ENCODE measurements around the gene CGB2.
"Not testable (repeated sequence)": the region's sequence is repeated elsewhere in the genome, so short reads cannot be mapped to it uniquely, and the experiment has no call there.

The CGB2 gene

DNA sequence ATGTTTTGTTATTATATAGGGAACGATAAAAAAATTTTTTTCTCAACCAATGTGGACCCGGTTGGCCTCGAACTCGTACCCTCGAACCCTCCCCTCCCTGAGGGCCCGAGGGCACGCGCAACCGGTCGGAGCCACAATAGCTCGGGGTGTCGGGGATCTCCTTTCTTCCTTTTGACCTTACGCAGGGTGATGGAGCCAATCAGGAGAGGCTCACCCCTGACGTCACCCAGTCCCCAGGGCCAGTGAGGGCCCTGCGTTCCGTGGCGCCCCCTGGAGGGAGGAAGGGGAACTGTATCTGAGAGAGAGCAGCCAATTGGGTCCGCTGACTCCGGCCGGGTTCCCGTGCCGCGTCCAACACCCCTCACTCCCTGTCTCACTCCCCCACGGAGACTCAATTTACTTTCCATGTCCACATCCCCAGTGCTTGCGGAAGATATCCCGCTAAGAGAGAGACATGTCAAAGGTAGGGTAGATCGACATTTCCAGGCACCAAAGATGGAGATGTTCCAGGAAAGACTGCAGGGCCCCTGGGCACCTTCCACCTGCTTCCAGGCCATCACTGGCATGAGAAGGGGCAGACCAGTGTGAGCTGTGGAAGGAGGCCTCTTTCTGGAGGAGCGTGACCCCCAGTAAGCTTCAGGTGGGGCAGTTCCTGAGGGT, at the start of gene CGB2:
Gene CGB2 (plus strand): TSS at position 249 of the 660 bp plus-strand sequence. CDS start 206 bp downstream, at position 455.
- not testable (repeated sequence) for H3K9ac ChIP-seq (ENCODE audit: low read length); H3K4me1 ChIP-seq (ENCODE audit: control insufficient read depth, insufficient read depth, low read length); H3K4me3 ChIP-seq (ENCODE audit: low read length); H3K9me3 ChIP-seq (ENCODE audit: control insufficient read depth, low read length); H3K36me3 ChIP-seq (ENCODE audit: control insufficient read depth, insufficient read depth, low read length); H3K27me3 ChIP-seq (ENCODE audit: control insufficient read depth, insufficient read depth, low read length)

DNA sequence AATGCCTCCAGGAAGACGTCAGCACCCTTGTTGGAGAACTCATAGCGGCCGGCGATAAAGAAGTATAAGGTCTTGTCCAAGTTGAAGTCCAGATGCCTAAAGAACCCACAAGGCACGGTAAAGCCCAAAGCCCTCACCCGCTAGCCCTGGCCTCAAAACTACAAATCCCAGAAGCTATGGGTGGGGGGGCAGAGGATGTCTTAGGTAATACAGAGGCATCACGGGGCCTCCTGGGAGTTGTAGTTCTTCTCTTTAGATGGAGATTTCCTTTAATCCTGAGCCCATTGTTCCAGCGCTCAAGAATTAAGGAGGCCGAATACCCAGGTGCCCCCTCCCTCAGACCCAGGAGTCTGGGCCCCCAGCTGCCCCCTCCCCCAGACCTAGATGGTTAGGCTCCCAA, 49.4 kb upstream of the CGB2 start:
- no peaks in the 10 kb centered on the region for H3K27me3 ChIP-seq (ENCODE audit: control insufficient read depth, insufficient read depth, low read length)
- H3K4me1 ChIP-seq (ENCODE audit: control insufficient read depth, insufficient read depth, low read length), result no peaks in the 10 kb centered on the region
- no peak overlapping the region for H3K9ac ChIP-seq (ENCODE audit: low read length)
- H3K36me3 ChIP-seq (ENCODE audit: control insufficient read depth, insufficient read depth, low read length), result peaks cover 8% of the 10 kb centered on the region
- no peak overlapping the region for H3K4me3 ChIP-seq (ENCODE audit: low read length)
- H3K9me3 ChIP-seq (ENCODE audit: control insufficient read depth, low read length), result no peaks in the 10 kb centered on the region

DNA sequence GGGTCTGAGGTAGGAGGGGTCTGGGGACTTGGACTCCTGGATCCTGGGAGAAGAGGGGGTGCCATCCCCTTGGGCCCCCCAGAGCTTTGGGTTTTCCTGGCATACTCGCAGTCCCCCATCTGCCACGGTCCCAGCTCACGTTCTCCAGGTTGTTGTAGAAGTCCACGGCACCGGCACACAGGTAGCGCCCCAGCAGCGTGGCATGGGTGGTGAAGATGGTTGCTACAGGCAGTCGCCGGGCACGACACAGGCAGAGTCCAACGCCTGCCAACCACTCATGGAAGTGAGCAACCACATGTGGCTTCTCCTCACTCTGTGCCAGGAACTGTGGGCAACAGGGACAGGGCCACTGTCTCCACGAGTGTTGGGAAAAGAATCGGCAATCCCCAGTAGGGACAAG, 46.0 kb upstream of the CGB2 start:
- H3K9ac ChIP-seq (ENCODE audit: low read length), result no peak overlapping the region

DNA sequence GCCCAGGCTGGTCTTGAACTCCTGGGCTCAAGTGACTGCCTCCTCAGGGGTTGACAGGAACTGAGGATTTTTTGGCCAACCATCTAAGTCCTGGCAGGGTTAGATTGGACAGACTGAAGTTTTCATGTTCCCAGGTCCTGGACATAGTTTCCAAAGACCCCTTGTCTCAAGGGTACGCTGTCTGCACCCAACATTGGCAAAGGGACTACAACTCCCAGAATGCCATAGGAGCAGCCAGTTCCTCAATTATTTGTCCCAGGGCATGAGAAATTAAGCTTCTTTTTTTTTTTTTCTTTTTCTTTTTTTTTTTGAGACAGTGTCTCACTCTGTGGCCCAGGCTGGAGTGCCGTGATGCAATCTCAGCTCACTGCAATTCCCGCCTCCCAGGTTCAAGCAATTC, 45.5 kb upstream of the CGB2 start:
- Histone ChIP-seq H3K9me3 (ENCODE audit: control insufficient read depth, low read length) (no peaks in the 10 kb centered on the region), H3K9ac (ENCODE audit: low read length) (no peak overlapping the region), H3K27me3 (ENCODE audit: control insufficient read depth, insufficient read depth, low read length) (no peaks in the 10 kb centered on the region), H3K36me3 (ENCODE audit: control insufficient read depth, insufficient read depth, low read length) (peaks cover 5% of the 10 kb centered on the region), H3K4me3 (ENCODE audit: low read length) (no peak overlapping the region), H3K4me1 (ENCODE audit: control insufficient read depth, insufficient read depth, low read length) (no peaks in the 10 kb centered on the region)

More for the DNA sequence above, 46.0 kb upstream of the CGB2 start:
- H3K27me3 ChIP-seq (ENCODE audit: control insufficient read depth, insufficient read depth, low read length), result no peaks in the 10 kb centered on the region
- no peak overlapping the region for H3K4me3 ChIP-seq (ENCODE audit: low read length)
- no peaks in the 10 kb centered on the region for H3K4me1 ChIP-seq (ENCODE audit: control insufficient read depth, insufficient read depth, low read length)
- H3K9me3 ChIP-seq (ENCODE audit: control insufficient read depth, low read length), result no peaks in the 10 kb centered on the region
- peaks cover 5% of the 10 kb centered on the region for H3K36me3 ChIP-seq (ENCODE audit: control insufficient read depth, insufficient read depth, low read length)

DNA sequence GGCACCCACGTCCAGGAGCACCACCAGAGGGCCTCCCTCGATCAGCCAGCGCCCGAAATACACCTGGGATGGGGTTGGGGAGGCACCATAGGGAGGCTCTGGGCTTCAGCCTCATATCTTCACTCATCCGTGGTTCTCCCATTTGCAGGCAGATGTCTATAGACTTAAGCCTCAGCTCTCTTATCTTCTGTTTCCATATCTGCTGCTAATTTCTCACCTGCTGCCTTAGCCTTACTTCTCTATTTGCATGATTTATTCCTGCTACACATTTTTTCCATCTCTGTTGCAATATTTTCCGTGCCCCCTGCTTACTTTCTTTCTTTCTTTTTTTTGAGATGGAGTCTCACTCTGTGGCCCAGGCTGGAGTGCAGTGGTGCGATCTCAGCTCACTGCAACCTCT, 44.4 kb upstream of the CGB2 start:
- H3K36me3 ChIP-seq (ENCODE audit: control insufficient read depth, insufficient read depth, low read length), result peaks cover 5% of the 10 kb centered on the region

DNA sequence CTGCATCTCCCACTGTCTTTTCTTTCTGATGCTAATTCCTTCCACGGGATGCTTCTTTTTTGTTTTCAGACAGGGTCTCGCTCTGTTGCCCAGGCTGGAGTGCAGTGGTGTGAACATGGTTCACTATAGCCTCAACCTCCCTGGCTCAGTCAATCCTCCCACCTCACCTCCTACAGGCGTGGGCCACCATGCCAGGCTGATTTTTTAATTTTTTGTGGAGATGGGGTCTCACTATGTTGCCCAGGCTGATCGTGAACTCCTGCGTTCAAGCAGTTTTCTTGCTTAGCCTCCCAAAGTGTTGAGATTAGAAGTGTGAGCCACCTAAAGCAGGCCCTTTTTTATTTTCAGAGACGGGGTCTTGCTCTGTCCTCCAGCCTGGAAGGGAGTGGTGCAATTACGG, 43.4 kb upstream of the CGB2 start:
- H3K36me3 ChIP-seq (ENCODE audit: control insufficient read depth, insufficient read depth, low read length), result peaks cover 5% of the 10 kb centered on the region
- no peaks in the 10 kb centered on the region for H3K27me3 ChIP-seq (ENCODE audit: control insufficient read depth, insufficient read depth, low read length)
- H3K9ac ChIP-seq (ENCODE audit: low read length), result no peak overlapping the region

More for the DNA sequence above, 44.4 kb upstream of the CGB2 start:
- no peaks in the 10 kb centered on the region for H3K27me3 ChIP-seq (ENCODE audit: control insufficient read depth, insufficient read depth, low read length)
- H3K4me3 ChIP-seq (ENCODE audit: low read length), result no peak overlapping the region
- no peaks in the 10 kb centered on the region for H3K9me3 ChIP-seq (ENCODE audit: control insufficient read depth, low read length)
- H3K4me1 ChIP-seq (ENCODE audit: control insufficient read depth, insufficient read depth, low read length), result peaks cover 9% of the 10 kb centered on the region
- no peak overlapping the region for H3K9ac ChIP-seq (ENCODE audit: low read length)

DNA sequence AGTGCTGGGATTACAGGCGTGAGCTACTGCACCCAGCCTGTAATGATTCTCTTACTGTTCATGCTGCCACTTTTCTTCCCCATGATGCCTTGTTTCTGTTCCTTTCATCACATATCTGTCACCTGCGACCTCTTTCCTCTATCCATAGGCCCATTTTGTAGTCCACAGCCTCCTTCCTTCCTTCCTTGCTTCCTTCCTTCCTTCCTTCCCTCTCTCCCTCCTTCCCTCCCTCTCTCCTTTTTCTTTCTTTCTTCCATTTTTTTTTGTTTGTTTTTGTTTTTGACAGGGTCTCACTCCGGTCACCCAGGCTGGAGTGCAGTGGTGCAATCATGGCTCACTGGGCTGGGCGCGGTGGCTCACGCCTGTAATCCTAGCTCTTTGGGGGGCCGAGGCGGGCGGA, 42.8 kb upstream of the CGB2 start:
- H3K9me3 ChIP-seq (ENCODE audit: control insufficient read depth, low read length), result no peaks in the 10 kb centered on the region
- peaks cover 9% of the 10 kb centered on the region for H3K4me1 ChIP-seq (ENCODE audit: control insufficient read depth, insufficient read depth, low read length)
- H3K4me3 ChIP-seq (ENCODE audit: low read length), result no peak overlapping the region
- peaks cover 5% of the 10 kb centered on the region for H3K36me3 ChIP-seq (ENCODE audit: control insufficient read depth, insufficient read depth, low read length)
- H3K27me3 ChIP-seq (ENCODE audit: control insufficient read depth, insufficient read depth, low read length), result no peaks in the 10 kb centered on the region
- no peak overlapping the region for H3K9ac ChIP-seq (ENCODE audit: low read length)

More for the DNA sequence above, 43.4 kb upstream of the CGB2 start:
- H3K4me3 ChIP-seq (ENCODE audit: low read length), result no peak overlapping the region
- no peaks in the 10 kb centered on the region for H3K9me3 ChIP-seq (ENCODE audit: control insufficient read depth, low read length)
- H3K4me1 ChIP-seq (ENCODE audit: control insufficient read depth, insufficient read depth, low read length), result peaks cover 9% of the 10 kb centered on the region

DNA sequence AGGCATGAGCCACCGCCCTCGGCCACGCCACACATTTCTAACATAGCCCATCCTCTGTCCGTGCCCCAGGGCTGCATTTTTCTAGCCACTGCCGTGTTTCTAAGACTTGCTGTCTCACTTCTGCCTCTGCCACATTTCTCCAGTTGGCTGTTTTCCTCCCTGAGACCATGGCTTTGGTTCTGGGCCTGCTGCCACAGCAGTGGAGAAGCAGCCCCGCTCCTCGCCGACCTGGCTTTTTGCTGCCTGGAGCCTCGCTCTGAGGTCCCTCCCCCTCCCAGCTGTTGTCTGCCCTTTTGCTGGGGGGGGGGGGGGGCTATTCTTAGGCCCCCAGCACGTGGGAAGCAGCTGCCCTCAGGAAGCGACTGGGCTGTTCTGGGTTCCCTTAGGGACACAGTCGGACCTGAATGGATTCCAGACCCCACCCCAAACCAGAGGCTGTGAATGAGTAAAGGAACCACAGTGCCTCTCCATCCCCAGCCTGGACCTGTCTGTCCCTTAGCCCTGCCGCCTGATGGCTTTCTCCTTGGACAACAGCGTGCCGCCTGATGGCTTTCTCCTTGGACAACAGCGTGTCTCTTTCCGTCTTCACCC, 41.9 kb upstream of the CGB2 start:
- H3K4me3 ChIP-seq (ENCODE audit: low read length), result no peak overlapping the region
- H3K4me1 ChIP-seq (ENCODE audit: control insufficient read depth, insufficient read depth, low read length), result peaks cover 9% of the 10 kb centered on the region
- no peaks in the 10 kb centered on the region for H3K9me3 ChIP-seq (ENCODE audit: control insufficient read depth, low read length)
- no peak overlapping the region for H3K9ac ChIP-seq (ENCODE audit: low read length)
- H3K36me3 ChIP-seq (ENCODE audit: control insufficient read depth, insufficient read depth, low read length), result peaks cover 5% of the 10 kb centered on the region
- H3K27me3 ChIP-seq (ENCODE audit: control insufficient read depth, insufficient read depth, low read length), result no peaks in the 10 kb centered on the region

DNA sequence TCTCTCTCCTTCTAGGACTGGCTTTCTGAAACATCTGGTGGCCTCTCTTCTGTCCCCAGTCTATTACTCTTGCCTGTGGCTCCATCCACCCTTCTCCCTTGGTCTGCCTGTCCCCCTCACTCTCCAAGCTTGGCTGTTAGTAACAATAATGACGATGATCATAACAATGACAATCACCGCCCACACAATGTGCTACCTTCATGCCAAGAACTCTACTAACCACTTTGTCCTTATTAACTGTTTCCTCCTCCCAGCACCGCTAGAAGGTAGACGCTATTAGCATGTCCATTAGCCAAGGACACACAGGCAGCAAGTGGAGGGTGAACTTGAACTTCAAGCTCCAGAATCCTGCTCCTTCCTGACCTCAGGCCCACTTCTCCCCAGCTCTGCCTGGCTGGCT, 41.3 kb upstream of the CGB2 start:
- peaks cover under 1% of the 10 kb centered on the region for H3K36me3 ChIP-seq (ENCODE audit: control insufficient read depth, insufficient read depth, low read length)
- H3K4me3 ChIP-seq (ENCODE audit: low read length), result no peak overlapping the region
- H3K4me1 ChIP-seq (ENCODE audit: control insufficient read depth, insufficient read depth, low read length), result peaks cover 9% of the 10 kb centered on the region
- no peaks in the 10 kb centered on the region for H3K9me3 ChIP-seq (ENCODE audit: control insufficient read depth, low read length)
- H3K9ac ChIP-seq (ENCODE audit: low read length), result no peak overlapping the region
- no peaks in the 10 kb centered on the region for H3K27me3 ChIP-seq (ENCODE audit: control insufficient read depth, insufficient read depth, low read length)

DNA sequence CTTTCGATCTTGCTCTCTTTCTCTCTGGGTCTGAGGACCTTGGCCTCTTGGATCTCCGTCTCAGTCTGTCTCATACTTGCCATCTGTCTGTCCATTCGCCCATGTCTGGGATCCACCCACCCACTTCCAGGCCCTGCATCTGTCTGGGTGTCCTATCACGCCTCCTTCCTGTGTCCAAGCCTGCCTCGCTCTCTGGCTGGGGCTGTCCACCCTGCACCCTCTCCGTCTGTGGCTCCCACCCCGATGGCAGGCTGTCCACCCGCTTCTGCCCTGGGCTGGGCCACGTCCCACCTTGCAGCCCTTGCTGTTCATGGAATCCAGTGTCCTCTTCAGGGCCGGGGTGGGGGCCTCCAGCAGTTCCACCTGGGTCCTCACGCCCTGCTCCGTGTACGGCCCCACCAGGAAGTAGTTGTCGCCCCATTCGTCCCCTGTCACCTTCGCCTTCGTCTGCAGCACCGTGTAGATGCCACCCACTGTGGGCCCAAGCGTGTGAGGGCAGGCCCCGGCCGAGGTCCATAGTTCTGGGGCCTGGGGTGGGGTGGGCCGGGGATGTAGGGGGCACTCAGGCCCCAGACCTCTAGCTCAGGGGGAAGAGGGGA, 40.6 kb upstream of the CGB2 start:
- H3K36me3 ChIP-seq (ENCODE audit: control insufficient read depth, insufficient read depth, low read length), result no peaks in the 10 kb centered on the region
- peak overlapping the region; percentile 98 for H3K9ac ChIP-seq (ENCODE audit: low read length)
- H3K9me3 ChIP-seq (ENCODE audit: control insufficient read depth, low read length), result no peaks in the 10 kb centered on the region
- H3K4me3 ChIP-seq (ENCODE audit: low read length), result no peak overlapping the region
- H3K4me1 ChIP-seq (ENCODE audit: control insufficient read depth, insufficient read depth, low read length), result peaks cover 9% of the 10 kb centered on the region
- no peaks in the 10 kb centered on the region for H3K27me3 ChIP-seq (ENCODE audit: control insufficient read depth, insufficient read depth, low read length)

DNA sequence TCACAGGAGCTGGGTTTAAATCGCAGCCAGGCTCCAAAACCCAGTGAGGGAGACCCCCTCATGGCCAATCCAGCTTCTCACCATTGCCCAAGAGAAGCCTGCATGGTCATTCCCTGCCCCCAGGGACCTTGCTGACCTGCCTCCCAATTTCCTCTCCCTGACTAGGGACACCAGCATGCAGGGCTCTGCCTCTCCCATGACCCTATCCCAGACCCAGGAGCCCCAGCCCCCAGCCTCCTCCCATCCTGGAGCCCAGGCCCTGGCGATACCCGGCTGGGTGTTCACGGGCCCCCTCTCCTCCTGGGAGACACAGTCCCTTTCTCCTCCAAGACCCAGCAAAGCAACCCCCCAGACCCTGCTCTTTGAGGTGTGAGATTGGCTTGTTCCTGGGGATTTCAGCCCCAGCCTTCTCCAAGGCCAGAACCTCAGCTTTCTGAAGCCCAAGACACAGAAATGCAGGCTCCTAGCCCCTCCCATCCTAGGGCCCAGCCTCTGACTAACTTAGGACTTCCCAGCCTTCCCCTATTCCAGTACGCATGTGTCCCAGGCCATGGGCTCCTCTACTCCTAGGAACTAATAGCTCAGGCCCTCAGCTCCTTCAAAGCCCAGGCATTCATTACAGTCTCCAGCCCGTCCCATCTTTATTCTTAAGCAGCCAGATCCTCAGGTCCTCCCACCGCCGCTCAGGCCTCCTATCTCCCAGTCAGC, 39.7 kb upstream of the CGB2 start:
- Histone ChIP-seq H3K4me1 (ENCODE audit: control insufficient read depth, insufficient read depth, low read length) (peaks cover 9% of the 10 kb centered on the region), H3K36me3 (ENCODE audit: control insufficient read depth, insufficient read depth, low read length) (no peaks in the 10 kb centered on the region), H3K27me3 (ENCODE audit: control insufficient read depth, insufficient read depth, low read length) (no peaks in the 10 kb centered on the region), H3K4me3 (ENCODE audit: low read length) (peak overlapping the region; percentile 98), H3K9ac (ENCODE audit: low read length) (peak overlapping the region; percentile 98), H3K9me3 (ENCODE audit: control insufficient read depth, low read length) (no peaks in the 10 kb centered on the region)

DNA sequence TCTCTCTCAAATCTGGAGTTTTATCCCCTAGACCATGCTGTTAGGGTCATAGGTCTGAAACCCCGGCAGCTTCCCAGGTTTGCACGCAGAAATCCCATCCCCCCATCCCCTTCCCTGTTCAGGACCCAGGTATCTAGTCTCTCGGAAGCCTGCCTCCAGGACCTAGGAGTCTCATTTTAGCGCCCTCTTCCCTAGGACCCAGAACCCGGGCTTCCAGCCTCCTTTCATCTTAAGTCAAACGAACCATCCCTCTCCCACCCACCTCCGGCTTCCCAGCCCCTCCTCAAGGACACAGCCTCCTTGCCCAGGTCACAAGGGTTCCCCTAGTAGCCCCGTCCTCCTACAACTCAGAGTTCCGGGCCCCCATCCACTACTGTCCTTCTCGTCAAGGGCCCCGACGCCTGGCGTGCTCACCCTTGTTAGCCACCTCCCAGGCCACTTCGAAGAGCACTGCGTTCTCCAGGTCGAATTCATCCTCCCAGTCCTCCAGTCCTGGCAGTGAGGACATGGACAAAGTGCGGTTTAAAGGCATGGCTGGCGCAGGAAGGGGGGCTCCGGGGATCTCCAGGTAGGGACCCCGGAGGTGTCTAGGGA, 39.0 kb upstream of the CGB2 start:
- H3K4me1 ChIP-seq (ENCODE audit: control insufficient read depth, insufficient read depth, low read length), result peaks cover 9% of the 10 kb centered on the region
- peak overlapping the region; percentile 98 for H3K9ac ChIP-seq (ENCODE audit: low read length)
- no peaks in the 10 kb centered on the region for H3K36me3 ChIP-seq (ENCODE audit: control insufficient read depth, insufficient read depth, low read length)
- H3K9me3 ChIP-seq (ENCODE audit: control insufficient read depth, low read length), result no peaks in the 10 kb centered on the region
- peak overlapping the region; percentile 98 for H3K4me3 ChIP-seq (ENCODE audit: low read length)
- H3K27me3 ChIP-seq (ENCODE audit: control insufficient read depth, insufficient read depth, low read length), result no peaks in the 10 kb centered on the region
